Upper lobe of left lung (tissue), 6 donors: ENCODE data around the gene MON1A. TPM values are rescaled to one million over a fixed set of nuclear protein-coding genes. Genes with fewer than 3 reads are reported as not detected.
"Not testable (repeated sequence)": the region's sequence is repeated elsewhere in the genome, so short reads cannot be mapped to it uniquely, and the experiment has no call there.

Experiments
- ATAC-seq, 2 donors: fragments of 200-7000 bp; cut with Tn5 transposase; one replicate each; pipeline ENCODE4 v1.9.1; 2022; ENCODE audit warnings: mild to moderate bottlenecking in 2 of 2, moderate library complexity in 2 of 2; ENCODE audit not compliant: low FRiP score in 2 of 2
- DNase-seq, 2 donors: peaks; one replicate each; pipeline ENCODE4 v3.0.0-alpha.2; 2019 to 2020
- H3K27ac ChIP-seq, 4 donors: fragments of 200-600 bp; sonication (generic); one replicate each; pipeline ENCODE4 v1.5.1; 2016 to 2019
- H3K27me3 ChIP-seq, 4 donors: fragments of 200-600 bp; sonication (generic); one replicate each; pipeline ENCODE4 v1.5.1; 2017 to 2019
- H3K36me3 ChIP-seq, 4 donors: fragments of 200-600 bp; sonication (generic); one replicate each; pipeline ENCODE4 v1.5.1; 2016 to 2019
- H3K4me1 ChIP-seq, 4 donors: fragments of 200-600 bp; sonication (generic); one replicate each; pipeline ENCODE4 v1.5.1; 2018 to 2019
- H3K4me3 ChIP-seq, 4 donors: fragments of 200-600 bp; sonication (generic); one replicate each; pipeline ENCODE4 v1.5.1; 2017 to 2019; ENCODE audit warnings: mild to moderate bottlenecking in 2 of 4, moderate library complexity in 1 of 4
- H3K9me3 ChIP-seq, 4 donors: fragments of 200-600 bp; sonication (generic); one replicate each; pipeline ENCODE4 v1.5.1; 2018 to 2019
- EP300 ChIP-seq, 4 donors: sonication (generic); formaldehyde crosslinking; IDR thresholded peaks; one replicate each; pipeline ENCODE4 v1.5.1; 2017; ENCODE audit warnings: antibody characterized with exemption in 4 of 4, control low read depth in 2 of 4
- POLR2A ChIP-seq, 4 donors: fragments of 450-650 bp; IDR thresholded peaks; one replicate each; pipeline ENCODE4 v1.5.1; 2016 to 2017; ENCODE audit warnings: antibody characterized with exemption in 4 of 4, mild to moderate bottlenecking in 2 of 4
- POLR2AphosphoS5 ChIP-seq, 2 donors: sonication (generic); formaldehyde crosslinking; IDR thresholded peaks; one replicate each; pipeline ENCODE4 v1.5.1; 2017; ENCODE audit warnings: antibody characterized with exemption in 2 of 2
- WGBS, 2 donors: methylation state at CpG; one replicate each; pipeline ENCODE4 v1.1.5; 2017 to 2018; 5-methylcytosine and 5-hydroxymethylcytosine counted together
- total RNA-seq, 6 donors: library from RNA; depleted of rRNA in 4 of 6; stranded (reverse); fragments of >200 nt in 4 of 6; gene quantifications; one replicate each; pipeline versions ENCODE4 v1.1.0 to v1.2.1, GENCODE V29; 2016 to 2021
- TF ChIP-seq, protein P1 (sequence below), 6 experiments: fragments of 450-650 bp in 4 of 6; fragments of 200-600 bp in 2 of 6; sonication (generic) in 2 of 6; IDR thresholded peaks; one replicate each; pipeline ENCODE4 v1.5.1; 2016 to 2019; ENCODE audit warnings: antibody characterized with exemption in 6 of 6
- donor health status: DM: no; HTN: no; CAD: no; lungs with moderate emphysema.
- donor health status: DM: no; HTN: yes; CAD: no; lungs with severe emphysema.

MON1A gene
- total RNA-seq, 6 donors from 2014 or later, result 8.0 to 28.3 (median 15.0) TPM

GRCh38 chr3:49925485-49925884 is 4.1 kb downstream of the MON1A start:
- H3K4me3 ChIP-seq, result no peak overlapping the region
- TF ChIP-seq POLR2A (IDR thresholded peaks at IDR 0.05) (no peak), EP300 (IDR thresholded peaks at IDR 0.05) (no peak), POLR2AphosphoS5 (IDR thresholded peaks at IDR 0.05) (no peak)
- TF ChIP-seq, protein P1, sequence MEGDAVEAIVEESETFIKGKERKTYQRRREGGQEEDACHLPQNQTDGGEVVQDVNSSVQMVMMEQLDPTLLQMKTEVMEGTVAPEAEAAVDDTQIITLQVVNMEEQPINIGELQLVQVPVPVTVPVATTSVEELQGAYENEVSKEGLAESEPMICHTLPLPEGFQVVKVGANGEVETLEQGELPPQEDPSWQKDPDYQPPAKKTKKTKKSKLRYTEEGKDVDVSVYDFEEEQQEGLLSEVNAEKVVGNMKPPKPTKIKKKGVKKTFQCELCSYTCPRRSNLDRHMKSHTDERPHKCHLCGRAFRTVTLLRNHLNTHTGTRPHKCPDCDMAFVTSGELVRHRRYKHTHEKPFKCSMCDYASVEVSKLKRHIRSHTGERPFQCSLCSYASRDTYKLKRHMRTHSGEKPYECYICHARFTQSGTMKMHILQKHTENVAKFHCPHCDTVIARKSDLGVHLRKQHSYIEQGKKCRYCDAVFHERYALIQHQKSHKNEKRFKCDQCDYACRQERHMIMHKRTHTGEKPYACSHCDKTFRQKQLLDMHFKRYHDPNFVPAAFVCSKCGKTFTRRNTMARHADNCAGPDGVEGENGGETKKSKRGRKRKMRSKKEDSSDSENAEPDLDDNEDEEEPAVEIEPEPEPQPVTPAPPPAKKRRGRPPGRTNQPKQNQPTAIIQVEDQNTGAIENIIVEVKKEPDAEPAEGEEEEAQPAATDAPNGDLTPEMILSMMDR (IDR thresholded peaks at IDR 0.05), result no peak
- H3K9me3 ChIP-seq, result no peaks in the 10 kb centered on the region
- H3K36me3 ChIP-seq, result no peaks in the 10 kb centered on the region
- no peaks in the 10 kb centered on the region for H3K27me3 ChIP-seq
- H3K4me1 ChIP-seq, result peaks cover 15 to 23% (median 17%) of the 10 kb centered on the region in 4 donors
- H3K27ac ChIP-seq, result no peak overlapping the region
- WGBS, 2 donors, result 93 to 95% methylated on average over 2 of the region's 2 CpGs
- no peak for DNase-seq
- no peak for ATAC-seq

- Histone ChIP-seq H3K4me3 (no peak overlapping the region), H3K27ac (no peak overlapping the region), H3K9me3 (no peaks in the 10 kb centered on the region), H3K27me3 (no peaks in the 10 kb centered on the region), H3K4me1 (peaks cover 12 to 17% (median 14%) of the 10 kb centered on the region in 4 donors), H3K36me3 (no peaks in the 10 kb centered on the region)
- WGBS, 2 donors, result 87 to 89% methylated on average over 2 of the region's 2 CpGs
- ATAC-seq (no peak), DNase-seq (no peak)
- TF ChIP-seq POLR2A (IDR thresholded peaks at IDR 0.05), result no peak
- TF ChIP-seq, protein P1 (IDR thresholded peaks at IDR 0.05), result no peak
- TF ChIP-seq EP300 (IDR thresholded peaks at IDR 0.05), result no peak
- no peak for TF ChIP-seq POLR2AphosphoS5 (IDR thresholded peaks at IDR 0.05)
Observed at GRCh38 chr3:49924683-49925082, 4.9 kb downstream of the MON1A start.

DNA sequence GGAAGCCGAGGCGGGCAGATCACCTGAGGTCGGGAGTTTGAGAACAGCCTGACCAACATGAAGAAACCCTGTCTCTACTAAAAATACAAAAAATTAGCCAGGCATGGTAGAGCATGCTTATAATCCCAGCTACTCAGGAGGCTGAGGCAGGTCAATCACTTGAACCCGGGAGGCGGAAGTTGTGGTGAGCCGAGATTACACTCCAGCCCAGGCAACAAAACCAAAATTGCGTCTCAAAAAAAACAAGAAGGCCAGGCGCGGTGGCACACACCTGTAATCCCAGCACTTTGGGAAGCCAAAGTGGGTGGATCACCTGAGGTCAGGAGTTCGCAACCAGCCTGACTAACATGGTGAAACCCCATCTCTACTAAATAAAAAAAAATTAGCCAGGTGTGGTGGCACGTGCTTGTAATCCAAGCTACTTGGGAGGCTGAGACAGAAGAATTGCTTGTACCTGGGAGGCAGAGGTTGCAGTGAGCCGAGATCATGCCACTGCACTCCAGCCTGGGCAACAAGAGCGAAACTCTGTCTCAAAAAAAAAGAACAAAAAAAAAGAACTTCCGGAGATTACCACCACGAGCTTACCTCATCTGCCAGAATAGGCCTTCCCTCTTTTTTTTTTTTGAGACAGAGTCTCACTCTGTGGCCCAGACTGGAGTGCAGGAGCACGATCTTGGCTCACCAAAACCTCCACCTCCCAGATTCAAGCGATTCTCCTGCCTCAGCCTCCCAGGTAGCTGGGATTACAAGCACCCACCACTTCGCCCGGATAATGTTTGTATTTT is 11.6 kb downstream of the MON1A start:
- DNase-seq, H3K4me1 ChIP-seq, H3K27me3 ChIP-seq, H3K36me3 ChIP-seq, ATAC-seq, H3K9me3 ChIP-seq, H3K4me3 ChIP-seq: not testable (repeated sequence)
- WGBS, 2 donors, result 79 to 87% methylated on average over 19 of the region's 19 CpGs
- peak overlapping the region in 1 of 4 donors; percentile 35 for H3K27ac ChIP-seq

DNA sequence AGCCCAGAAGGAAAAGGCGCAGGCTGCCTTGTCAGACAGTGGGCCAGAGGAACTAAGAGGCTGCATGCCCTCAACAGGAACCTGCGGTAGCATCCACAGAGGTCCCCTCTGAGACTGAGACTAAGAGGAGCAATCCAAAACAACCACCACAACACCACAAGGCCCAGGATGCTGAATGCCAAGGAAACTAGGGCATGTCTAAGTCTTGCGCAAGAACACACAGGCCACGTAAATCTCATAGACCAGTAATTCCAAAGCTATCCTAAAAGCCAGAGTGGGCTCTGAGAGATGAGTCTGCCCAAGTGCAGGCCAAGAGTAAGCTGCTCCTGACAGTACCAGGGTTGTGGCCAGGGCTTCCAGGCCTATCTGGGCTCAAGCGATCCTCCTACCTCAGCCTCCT is 12.9 kb downstream of the MON1A start:
- H3K36me3 ChIP-seq, result peaks cover 0 to 10% (median 4%) of the 10 kb centered on the region in 4 donors
- H3K9me3 ChIP-seq, result no peaks in the 10 kb centered on the region
- 83 to 90% methylated on average over 3 to 5 of the region's 5 CpGs for WGBS, 2 donors
- TF ChIP-seq, protein P1 (IDR thresholded peaks at IDR 0.05), result no peak
- no peak for TF ChIP-seq EP300 (IDR thresholded peaks at IDR 0.05)
- no peak for TF ChIP-seq POLR2AphosphoS5 (IDR thresholded peaks at IDR 0.05)
- no peak for TF ChIP-seq POLR2A (IDR thresholded peaks at IDR 0.05)
- H3K27ac ChIP-seq, result no peak overlapping the region
- no peaks in the 10 kb centered on the region for H3K27me3 ChIP-seq
- DNase-seq (no peak), ATAC-seq (no peak)
- H3K4me3 ChIP-seq, result no peak overlapping the region
- H3K4me1 ChIP-seq, result peaks cover 0 to 4% (median 1%) of the 10 kb centered on the region in 4 donors

DNA sequence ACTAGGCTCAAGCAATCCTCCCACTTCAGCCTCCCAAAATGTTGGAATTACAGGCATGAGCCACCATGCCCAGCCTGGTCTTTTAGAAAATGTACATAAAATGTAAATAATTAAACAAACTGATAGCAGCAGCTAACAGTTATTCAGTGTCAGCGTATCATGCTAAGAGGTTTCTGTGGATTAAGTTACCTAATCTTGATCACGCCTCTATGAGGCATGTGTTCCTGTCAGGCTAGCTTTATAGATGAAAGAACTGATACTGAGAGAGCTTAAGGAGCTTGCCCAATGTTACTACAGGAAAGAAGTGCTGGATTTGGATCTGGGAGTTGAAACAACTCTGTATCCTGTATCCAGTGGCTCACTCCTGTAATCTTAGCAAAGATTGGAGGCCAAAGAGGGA is 14.7 kb downstream of the MON1A start:
- TF ChIP-seq POLR2AphosphoS5 (IDR thresholded peaks at IDR 0.05) (no peak), EP300 (IDR thresholded peaks at IDR 0.05) (no peak), POLR2A (IDR thresholded peaks at IDR 0.05) (no peak)
- TF ChIP-seq, protein P1 (IDR thresholded peaks at IDR 0.05), result no peak
- no peak for ATAC-seq
- Histone ChIP-seq H3K27me3 (no peaks in the 10 kb centered on the region), H3K4me3 (no peak overlapping the region), H3K9me3 (no peaks in the 10 kb centered on the region), H3K36me3 (peaks cover 0 to 28% (median 15%) of the 10 kb centered on the region in 4 donors), H3K27ac (no peak overlapping the region), H3K4me1 (peaks cover 0 to 4% (median 1%) of the 10 kb centered on the region in 4 donors)
- WGBS, 2 donors, result 48 to 62% methylated on average over 2 of the region's 2 CpGs
- no peak for DNase-seq
